PC-3 (cell line): ENCODE data around the gene ELOVL3. TPM values are rescaled to one million over a fixed set of nuclear protein-coding genes. Genes with fewer than 3 reads are reported as not detected.

Experiments
- ATAC-seq: fragments of 200-7000 bp; cut with Tn5 transposase; 2 replicates; pipeline ENCODE4 v1.9.1; 2020; ENCODE audit warnings: mild to moderate bottlenecking, moderate library complexity
- BruUV-seq: library from RNA; stranded (reverse); fragments of 400-500 nt; replicated peaks from 2 replicates; lab custom pipeline; 2021; lab: Mats Ljungman, UMichigan
- CTCF ChIA-PET: fragments of 300-600 bp; sonication (Branson Sonifier 250); formaldehyde crosslinking; loops from one replicate; lab custom pipeline; 2022; ENCODE audit warnings: antibody characterized with exemption; lab: Charles Lee
- POLR2A ChIA-PET: fragments of 300-600 bp; sonication (Branson Sonifier 250); formaldehyde crosslinking; loops from one replicate; lab custom pipeline; 2022; ENCODE audit warnings: antibody characterized with exemption; ENCODE audit not compliant: unreplicated experiment; lab: Charles Lee
- DNase-seq: peaks from one replicate; pipeline ENCODE4 v3.0.0-alpha.2; 2015
- H2AFZ ChIP-seq: fragments of 300-600 bp; sonication (generic); 2 replicates; pipeline ENCODE4 v1.6.0; 2016; ENCODE audit warnings: antibody characterized with exemption, low read length
- H3F3A ChIP-seq: fragments of 300-600 bp; sonication (generic); one replicate; pipeline ENCODE4 v1.6.0; 2017; ENCODE audit warnings: antibody characterized with exemption, low read length, control low read depth, mild to moderate bottlenecking; ENCODE audit not compliant: unreplicated experiment
- H3K27ac ChIP-seq: fragments of 300-600 bp; sonication (generic); 2 replicates; pipeline ENCODE4 v1.5.1; 2016; ENCODE audit warnings: mild to moderate bottlenecking, low read length
- H3K27me3 ChIP-seq: fragments of 300-600 bp; sonication (generic); 2 replicates; pipeline ENCODE4 v1.6.1; 2016; ENCODE audit warnings: low read length, mixed read lengths
- H3K36me3 ChIP-seq: fragments of 300-600 bp; sonication (generic); 2 replicates; pipeline ENCODE4 v1.6.1; 2016; ENCODE audit warnings: low read depth, mixed run types, low read length, mixed read lengths
- H3K4me1 ChIP-seq: fragments of 300-600 bp; sonication (generic); 2 replicates; pipeline ENCODE4 v1.5.1; 2016; ENCODE audit warnings: low read length; ENCODE audit not compliant: insufficient read depth
- H3K4me2 ChIP-seq: fragments of 300-600 bp; sonication (generic); 2 replicates; pipeline ENCODE4 v1.6.0; 2016; ENCODE audit warnings: low read length
- H3K4me3 ChIP-seq: fragments of 300-600 bp; sonication (generic); 2 replicates; pipeline ENCODE4 v1.5.1; 2016; ENCODE audit warnings: mild to moderate bottlenecking, low read length, mixed read lengths
- H3K79me2 ChIP-seq: fragments of 300-600 bp; sonication (generic); 2 replicates; pipeline ENCODE4 v1.6.1; 2017; ENCODE audit warnings: low read length, mixed read lengths
- H3K9ac ChIP-seq: fragments of 300-600 bp; sonication (generic); 2 replicates; pipeline ENCODE4 v1.6.0; 2016; ENCODE audit warnings: mild to moderate bottlenecking, low read length
- H3K9me2 ChIP-seq: fragments of 300-600 bp; sonication (generic); replicated peaks from 2 replicates; pipeline ENCODE4 v1.6.1; 2016; ENCODE audit warnings: mixed run types, low read length, mixed read lengths
- H3K9me3 ChIP-seq: fragments of 300-600 bp; sonication (generic); 2 replicates; pipeline ENCODE4 v1.6.1; 2016; ENCODE audit warnings: low read length, mixed read lengths
- H4K20me1 ChIP-seq: fragments of 300-600 bp; sonication (generic); 2 replicates; pipeline ENCODE4 v1.6.1; 2016; ENCODE audit warnings: low read length, mixed read lengths
- EZH2 ChIP-seq: fragments of 300-600 bp; sonication (generic); IDR thresholded peaks from one replicate; pipeline ENCODE4 v1.6.1; 2017; ENCODE audit warnings: antibody characterized with exemption, mild to moderate bottlenecking, low read length; ENCODE audit not compliant: unreplicated experiment
- EZH2phosphoT487 ChIP-seq: fragments of 300-600 bp; sonication (generic); IDR thresholded peaks from 2 replicates; pipeline ENCODE4 v1.6.1; 2018; ENCODE audit warnings: mild to moderate bottlenecking, antibody characterized with exemption, low read length, borderline replicate concordance
- intact Hi-C: fragments of 100-400 bp; cut with micrococcal nuclease; formaldehyde crosslinking; loops from 2 replicates; pipeline ENCODE4 v1.9.0; 2023
- total RNA-seq: library from RNA; depleted of rRNA; stranded (reverse); fragments of >200 nt; gene quantifications from 2 replicates; pipeline ENCODE4 v1.2.3, GENCODE V29; 2014
- TF ChIP-seq, protein P1 (sequence below): fragments of 300-600 bp; sonication (generic); conservative IDR thresholded peaks from 2 replicates; pipeline ENCODE4 v1.5.1; 2017; ENCODE audit warnings: antibody characterized with exemption, low read depth, mild to moderate bottlenecking, low read length

ELOVL3 gene
- total RNA-seq, 1 experiment from 2014 or later = 0.40 TPM

DNA sequence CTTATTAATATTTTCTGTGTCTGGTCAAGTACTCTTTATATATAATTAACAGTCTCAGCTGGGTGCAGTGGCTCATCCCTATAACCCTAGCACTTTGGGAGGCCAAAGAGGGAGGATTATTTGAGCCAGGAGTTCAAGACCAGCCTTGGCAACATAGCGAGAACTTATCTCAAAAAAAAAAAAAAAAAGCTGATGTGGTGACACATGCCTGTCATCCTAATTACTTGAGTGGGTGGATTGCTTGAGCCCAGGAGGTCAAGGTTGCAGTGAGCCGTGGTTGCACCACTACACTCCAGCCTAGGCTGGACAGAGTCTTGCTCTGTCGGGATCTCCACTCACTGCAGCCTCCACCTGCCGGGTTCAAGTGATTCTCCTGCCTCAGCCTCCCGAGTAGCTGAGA lies 6.7 kb upstream of the ELOVL3 start:
- DNase-seq (no peak), ATAC-seq (no peak)
- Histone ChIP-seq H3K27ac (no peak overlapping the region), H3K4me1 (no peaks in the 10 kb centered on the region), H3K79me2 (no peaks in the 10 kb centered on the region), H2AFZ (no peak overlapping the region), H4K20me1 (no peaks in the 10 kb centered on the region), H3K9me2 (no peaks in the 10 kb centered on the region), H3K36me3 (no peaks in the 10 kb centered on the region), H3K9ac (no peak overlapping the region), H3K27me3 (no peaks in the 10 kb centered on the region), H3K4me3 (no peak overlapping the region), H3F3A (no peaks in the 10 kb centered on the region), H3K9me3 (no peaks in the 10 kb centered on the region), H3K4me2 (no peak overlapping the region)
- POLR2A ChIA-PET = interaction anchor here (0.6 kb wide), 1 partner anchor 344 kb away, joined by 10 read pairs; no protein-coding TSS in a partner anchor
- intact Hi-C loops = no loop called here
- TF ChIP-seq, protein P1, sequence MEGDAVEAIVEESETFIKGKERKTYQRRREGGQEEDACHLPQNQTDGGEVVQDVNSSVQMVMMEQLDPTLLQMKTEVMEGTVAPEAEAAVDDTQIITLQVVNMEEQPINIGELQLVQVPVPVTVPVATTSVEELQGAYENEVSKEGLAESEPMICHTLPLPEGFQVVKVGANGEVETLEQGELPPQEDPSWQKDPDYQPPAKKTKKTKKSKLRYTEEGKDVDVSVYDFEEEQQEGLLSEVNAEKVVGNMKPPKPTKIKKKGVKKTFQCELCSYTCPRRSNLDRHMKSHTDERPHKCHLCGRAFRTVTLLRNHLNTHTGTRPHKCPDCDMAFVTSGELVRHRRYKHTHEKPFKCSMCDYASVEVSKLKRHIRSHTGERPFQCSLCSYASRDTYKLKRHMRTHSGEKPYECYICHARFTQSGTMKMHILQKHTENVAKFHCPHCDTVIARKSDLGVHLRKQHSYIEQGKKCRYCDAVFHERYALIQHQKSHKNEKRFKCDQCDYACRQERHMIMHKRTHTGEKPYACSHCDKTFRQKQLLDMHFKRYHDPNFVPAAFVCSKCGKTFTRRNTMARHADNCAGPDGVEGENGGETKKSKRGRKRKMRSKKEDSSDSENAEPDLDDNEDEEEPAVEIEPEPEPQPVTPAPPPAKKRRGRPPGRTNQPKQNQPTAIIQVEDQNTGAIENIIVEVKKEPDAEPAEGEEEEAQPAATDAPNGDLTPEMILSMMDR = no peak
- no peak for TF ChIP-seq EZH2
- CTCF ChIA-PET = interaction anchor here (0.8 kb wide), 1 partner anchor 10 kb away, joined by 5 read pairs; no protein-coding TSS in a partner anchor
- BruUV-seq = no TSS peak

DNA sequence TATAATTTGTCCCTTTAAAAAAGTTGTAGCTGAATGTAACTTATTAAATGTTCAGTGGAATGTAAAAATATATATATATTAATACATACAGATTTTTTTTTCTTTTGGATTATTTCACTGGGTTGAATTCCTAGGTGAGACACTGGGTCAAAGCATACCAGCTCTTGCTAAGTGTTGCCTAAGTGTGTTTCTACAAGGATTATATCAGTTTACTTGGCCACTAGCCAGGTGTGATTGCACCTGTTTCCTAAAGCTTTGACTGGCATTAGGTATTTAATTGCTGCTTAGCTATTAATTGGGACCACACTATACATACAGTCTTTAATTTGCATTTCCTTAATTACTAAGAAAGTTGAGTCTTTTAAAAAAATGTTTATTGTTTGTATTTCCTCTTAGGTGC lies 5.5 kb upstream of the ELOVL3 start:
- H3K9ac ChIP-seq = no peak overlapping the region
- no peaks in the 10 kb centered on the region for H3K36me3 ChIP-seq
- ChIA-PET CTCF (no interaction called here), POLR2A (no interaction called here)
- no peaks in the 10 kb centered on the region for H3F3A ChIP-seq
- H3K4me2 ChIP-seq = no peak overlapping the region
- no peaks in the 10 kb centered on the region for H4K20me1 ChIP-seq
- H3K9me3 ChIP-seq = no peaks in the 10 kb centered on the region
- no peak overlapping the region for H3K4me3 ChIP-seq
- H3K27ac ChIP-seq = no peak overlapping the region
- no peaks in the 10 kb centered on the region for H3K27me3 ChIP-seq
- TF ChIP-seq EZH2 (no peak), EZH2phosphoT487 (no peak)
- TF ChIP-seq, protein P1 = no peak
- no peaks in the 10 kb centered on the region for H3K9me2 ChIP-seq
- no peak overlapping the region for H2AFZ ChIP-seq
- no peaks in the 10 kb centered on the region for H3K79me2 ChIP-seq
- H3K4me1 ChIP-seq = 0 out of 2 replicates have a peak, but pooled peaks cover under 1% of the 10 kb centered on the region
- intact Hi-C loops = no loop called here
- ATAC-seq (no peak), DNase-seq (no peak)
- no TSS peak for BruUV-seq

DNA sequence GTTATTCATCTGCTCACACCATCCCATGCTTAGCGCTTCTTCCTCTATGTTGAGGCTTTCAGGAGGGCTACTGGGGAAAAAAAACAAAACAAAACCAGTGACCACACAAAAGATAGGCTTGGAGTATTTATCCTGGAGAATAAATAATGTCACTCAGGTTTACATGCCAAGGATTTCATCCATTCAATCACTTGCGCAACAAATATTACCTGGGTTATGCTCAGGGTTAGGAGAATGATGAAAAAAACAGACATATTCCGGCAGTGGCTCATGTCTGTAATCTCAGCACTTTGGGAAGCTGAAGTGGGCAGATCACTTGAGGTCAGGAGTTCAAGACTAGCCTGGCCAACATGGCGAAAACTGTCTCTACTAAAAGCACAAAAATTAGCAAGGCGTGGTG lies 3.3 kb upstream of the ELOVL3 start:
- Histone ChIP-seq H2AFZ (no peak overlapping the region), H3K4me3 (no peak overlapping the region), H3K9ac (no peak overlapping the region), H3K79me2 (no peaks in the 10 kb centered on the region), H3F3A (no peaks in the 10 kb centered on the region), H3K9me3 (no peaks in the 10 kb centered on the region), H3K36me3 (no peaks in the 10 kb centered on the region), H3K27ac (no peak overlapping the region), H4K20me1 (no peaks in the 10 kb centered on the region), H3K9me2 (no peaks in the 10 kb centered on the region), H3K27me3 (no peaks in the 10 kb centered on the region), H3K4me2 (no peak overlapping the region), H3K4me1 (0 out of 2 replicates have a peak, but pooled peaks cover 3% of the 10 kb centered on the region)
- intact Hi-C loops = no loop called here
- TF ChIP-seq, protein P1 = no peak
- no peak for TF ChIP-seq EZH2phosphoT487
- TF ChIP-seq EZH2 = no peak
- ChIA-PET POLR2A (no interaction called here), CTCF (no interaction called here)
- BruUV-seq = no TSS peak
- no peak for ATAC-seq
- no peak for DNase-seq
